ENCODE results near the gene LTBP2. TPM values are rescaled to one million over a fixed set of nuclear protein-coding genes. Genes with fewer than 3 reads are reported as not detected.
A peak's percentile ranks its signal among the peaks of the same experiment; 100 is the strongest.

The LTBP2 gene
- total RNA-seq, 1 donor: 493 TPM

DNA sequence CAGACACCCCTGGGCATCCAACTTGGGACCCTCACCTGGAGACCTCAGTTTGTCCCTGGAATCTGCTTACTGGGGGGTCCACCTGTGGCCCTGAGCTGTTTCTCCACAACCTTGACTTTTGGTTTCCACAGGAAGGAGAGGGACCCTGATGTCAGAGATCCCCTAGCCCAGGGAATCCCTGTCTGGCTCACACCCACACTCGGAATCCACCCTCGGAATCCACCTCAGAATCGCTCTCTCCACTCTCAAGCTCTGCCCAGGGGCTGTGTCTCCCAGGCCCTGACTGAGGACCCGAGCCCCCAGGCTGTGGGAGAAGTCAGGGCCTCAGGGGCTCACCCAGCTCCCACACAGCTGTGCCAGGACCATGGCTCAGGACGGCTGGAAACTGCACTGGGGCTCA, 17.4 kb downstream of the LTBP2 start:
- DNase-seq (ENCODE audit: insufficient read length, low spot score, missing footprints): no peak
- no peaks in the 10 kb centered on the region for H3K9me3 ChIP-seq (ENCODE audit: low read depth, low read length)
- no peak overlapping the region for H3K4me2 ChIP-seq (ENCODE audit: insufficient read depth, low read length)
- peak overlapping the region; percentile 79 for H3K27ac ChIP-seq (ENCODE audit: low read depth, low read length)
- TF ChIP-seq, protein P1, sequence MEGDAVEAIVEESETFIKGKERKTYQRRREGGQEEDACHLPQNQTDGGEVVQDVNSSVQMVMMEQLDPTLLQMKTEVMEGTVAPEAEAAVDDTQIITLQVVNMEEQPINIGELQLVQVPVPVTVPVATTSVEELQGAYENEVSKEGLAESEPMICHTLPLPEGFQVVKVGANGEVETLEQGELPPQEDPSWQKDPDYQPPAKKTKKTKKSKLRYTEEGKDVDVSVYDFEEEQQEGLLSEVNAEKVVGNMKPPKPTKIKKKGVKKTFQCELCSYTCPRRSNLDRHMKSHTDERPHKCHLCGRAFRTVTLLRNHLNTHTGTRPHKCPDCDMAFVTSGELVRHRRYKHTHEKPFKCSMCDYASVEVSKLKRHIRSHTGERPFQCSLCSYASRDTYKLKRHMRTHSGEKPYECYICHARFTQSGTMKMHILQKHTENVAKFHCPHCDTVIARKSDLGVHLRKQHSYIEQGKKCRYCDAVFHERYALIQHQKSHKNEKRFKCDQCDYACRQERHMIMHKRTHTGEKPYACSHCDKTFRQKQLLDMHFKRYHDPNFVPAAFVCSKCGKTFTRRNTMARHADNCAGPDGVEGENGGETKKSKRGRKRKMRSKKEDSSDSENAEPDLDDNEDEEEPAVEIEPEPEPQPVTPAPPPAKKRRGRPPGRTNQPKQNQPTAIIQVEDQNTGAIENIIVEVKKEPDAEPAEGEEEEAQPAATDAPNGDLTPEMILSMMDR (IDR thresholded peaks at IDR 0.05; ENCODE audit: extremely low read depth, low read depth, low read length): no peak
- H3K36me3 ChIP-seq (ENCODE audit: insufficient read depth, low read length): peaks cover 57% of the 10 kb centered on the region
- peaks cover 80% of the 10 kb centered on the region for H3K4me1 ChIP-seq (ENCODE audit: insufficient read depth, low read length)
- no peak overlapping the region for H2AFZ ChIP-seq (ENCODE audit: low read length)
- H3K27me3 ChIP-seq (ENCODE audit: insufficient read depth, low read length): no peaks in the 10 kb centered on the region
- peaks cover 98% of the 10 kb centered on the region for H3K79me2 ChIP-seq (ENCODE audit: insufficient read depth, low read length)
- H4K20me1 ChIP-seq (ENCODE audit: insufficient read depth, low read length): peaks cover 21% of the 10 kb centered on the region
- H3K4me3 ChIP-seq (ENCODE audit: insufficient read depth, low read length): no peak overlapping the region

DNA sequence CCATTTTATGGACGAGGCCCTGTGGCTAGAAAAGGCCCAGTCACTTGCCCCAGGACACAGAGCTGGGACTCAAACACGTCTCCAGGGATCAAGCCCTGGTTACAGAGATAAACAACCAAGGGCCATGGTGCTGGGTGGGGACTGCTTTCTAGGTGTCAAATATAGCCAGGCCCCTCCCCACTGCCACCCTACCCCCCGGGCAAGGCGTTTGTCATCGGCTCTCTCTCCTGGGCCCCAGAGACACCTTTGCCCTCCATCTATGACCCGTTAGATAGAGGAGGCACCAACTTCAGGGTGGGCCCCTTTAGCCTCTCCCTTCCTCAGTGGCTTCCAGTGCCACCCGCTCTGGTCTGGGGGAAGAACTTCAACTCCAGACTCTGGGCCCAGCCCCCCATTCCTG, 18.0 kb downstream of the LTBP2 start:
- Histone ChIP-seq H3K4me2 (ENCODE audit: insufficient read depth, low read length) (no peak overlapping the region), H4K20me1 (ENCODE audit: insufficient read depth, low read length) (peaks cover 21% of the 10 kb centered on the region), H3K27ac (ENCODE audit: low read depth, low read length) (peak overlapping the region; percentile 79), H3K79me2 (ENCODE audit: insufficient read depth, low read length) (peaks cover 98% of the 10 kb centered on the region), H2AFZ (ENCODE audit: low read length) (no peak overlapping the region), H3K4me3 (ENCODE audit: insufficient read depth, low read length) (no peak overlapping the region), H3K36me3 (ENCODE audit: insufficient read depth, low read length) (peaks cover 55% of the 10 kb centered on the region), H3K9me3 (ENCODE audit: low read depth, low read length) (no peaks in the 10 kb centered on the region), H3K4me1 (ENCODE audit: insufficient read depth, low read length) (peaks cover 74% of the 10 kb centered on the region), H3K27me3 (ENCODE audit: insufficient read depth, low read length) (no peaks in the 10 kb centered on the region)
- no peak for DNase-seq (ENCODE audit: insufficient read length, low spot score, missing footprints)
- TF ChIP-seq, protein P1 (IDR thresholded peaks at IDR 0.05; ENCODE audit: extremely low read depth, low read depth, low read length): no peak

DNA sequence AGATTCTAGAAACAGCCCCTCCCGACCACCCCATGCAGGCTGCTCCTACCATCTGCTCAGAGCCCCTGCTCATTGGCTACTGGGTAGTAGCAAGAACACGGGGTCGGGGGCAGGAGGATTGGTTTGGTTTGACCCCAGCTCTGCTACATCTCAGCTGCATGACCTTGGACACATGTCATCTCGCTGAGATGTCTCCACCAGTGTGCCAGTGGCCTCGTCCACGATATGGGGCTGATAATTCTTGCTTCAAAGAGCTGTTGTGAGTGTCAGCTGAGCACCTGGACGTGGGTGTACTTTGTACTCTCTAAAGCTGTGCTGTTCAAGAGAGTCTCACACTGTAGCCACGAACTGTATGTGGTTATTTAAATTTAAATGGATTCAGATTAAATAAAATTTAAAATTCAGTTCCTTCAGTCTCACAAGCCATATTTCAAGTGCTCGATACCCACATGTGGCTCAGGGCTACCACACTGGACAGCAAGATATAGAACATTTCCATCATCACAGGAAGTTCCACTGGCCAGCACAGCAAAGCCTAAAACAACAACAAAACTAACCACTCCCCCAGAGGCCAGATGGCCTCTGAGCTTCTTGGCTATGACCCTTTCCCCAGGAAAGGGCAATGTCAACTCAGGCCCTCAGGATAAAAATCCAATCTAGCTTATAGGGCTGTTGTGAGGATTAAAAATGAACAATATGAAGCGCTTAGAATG, 18.6 kb downstream of the LTBP2 start:
- H3K4me1 ChIP-seq (ENCODE audit: insufficient read depth, low read length): peaks cover 68% of the 10 kb centered on the region
- H3K79me2 ChIP-seq (ENCODE audit: insufficient read depth, low read length): peaks cover 98% of the 10 kb centered on the region
- H4K20me1 ChIP-seq (ENCODE audit: insufficient read depth, low read length): peaks cover 18% of the 10 kb centered on the region
- no peak overlapping the region for H3K4me2 ChIP-seq (ENCODE audit: insufficient read depth, low read length)
- H2AFZ ChIP-seq (ENCODE audit: low read length): no peak overlapping the region
- DNase-seq (ENCODE audit: insufficient read length, low spot score, missing footprints): no peak
- peak overlapping the region; percentile 79 for H3K27ac ChIP-seq (ENCODE audit: low read depth, low read length)
- no peaks in the 10 kb centered on the region for H3K9me3 ChIP-seq (ENCODE audit: low read depth, low read length)
- H3K36me3 ChIP-seq (ENCODE audit: insufficient read depth, low read length): peaks cover 49% of the 10 kb centered on the region
- no peaks in the 10 kb centered on the region for H3K27me3 ChIP-seq (ENCODE audit: insufficient read depth, low read length)
- TF ChIP-seq, protein P1 (IDR thresholded peaks at IDR 0.05; ENCODE audit: extremely low read depth, low read depth, low read length): no peak
- no peak overlapping the region for H3K4me3 ChIP-seq (ENCODE audit: insufficient read depth, low read length)

DNA sequence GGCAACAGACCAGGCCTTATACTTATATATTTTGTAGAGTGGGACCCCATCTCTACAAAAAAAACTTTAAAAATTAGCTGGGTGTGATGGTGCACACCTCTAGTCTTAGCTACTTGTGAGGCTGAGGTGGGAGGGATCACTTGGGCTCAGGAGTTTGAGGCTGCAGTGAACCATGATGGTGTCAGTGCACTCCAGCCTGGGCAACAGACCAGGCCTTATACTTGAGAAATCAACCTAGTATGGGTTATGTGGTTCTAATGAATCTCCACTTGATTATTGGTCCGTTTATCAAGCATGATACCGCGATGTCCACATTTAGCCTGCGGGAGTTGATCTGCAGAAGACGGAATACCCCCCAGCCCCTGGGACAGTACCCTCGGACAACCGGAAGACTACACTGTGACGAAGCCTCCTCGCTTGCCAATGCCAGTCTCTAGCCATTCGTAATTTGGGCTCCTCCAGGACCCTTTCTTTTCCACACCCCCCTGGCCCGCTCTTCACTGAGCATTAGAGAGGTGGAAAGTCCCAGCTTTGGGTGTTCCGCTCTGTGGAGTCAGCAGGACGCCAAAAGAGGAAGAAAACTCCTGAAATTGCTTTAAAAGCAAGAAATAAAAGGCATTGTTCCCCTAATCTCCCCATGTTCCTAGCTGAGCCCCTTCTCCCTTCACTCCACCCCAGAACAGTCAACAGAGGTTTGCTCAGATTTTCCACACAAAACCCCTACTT, 19.4 kb downstream of the LTBP2 start:
- DNase-seq (ENCODE audit: insufficient read length, low spot score, missing footprints): no peak
- peaks cover 42% of the 10 kb centered on the region for H3K36me3 ChIP-seq (ENCODE audit: insufficient read depth, low read length)
- no peak overlapping the region for H3K4me2 ChIP-seq (ENCODE audit: insufficient read depth, low read length)
- H3K9me3 ChIP-seq (ENCODE audit: low read depth, low read length): no peaks in the 10 kb centered on the region
- peaks cover 98% of the 10 kb centered on the region for H3K79me2 ChIP-seq (ENCODE audit: insufficient read depth, low read length)
- H2AFZ ChIP-seq (ENCODE audit: low read length): no peak overlapping the region
- H4K20me1 ChIP-seq (ENCODE audit: insufficient read depth, low read length): peaks cover 19% of the 10 kb centered on the region
- H3K27ac ChIP-seq (ENCODE audit: low read depth, low read length): peak overlapping the region; percentile 42
- H3K27me3 ChIP-seq (ENCODE audit: insufficient read depth, low read length): no peaks in the 10 kb centered on the region
- peaks cover 66% of the 10 kb centered on the region for H3K4me1 ChIP-seq (ENCODE audit: insufficient read depth, low read length)
- TF ChIP-seq, protein P1 (IDR thresholded peaks at IDR 0.05; ENCODE audit: extremely low read depth, low read depth, low read length): no peak
- no peak overlapping the region for H3K4me3 ChIP-seq (ENCODE audit: insufficient read depth, low read length)

Measured in osteoblast (primary cell).